ENCODE measurements around the gene EXOC6B. TPM values are rescaled to one million over a fixed set of nuclear protein-coding genes. Genes with fewer than 3 reads are reported as not detected.

EXOC6B gene
- total and polyA plus RNA-seq, 10 of the 15 experiments (the other 5 are each of a cell fraction or from before 2014, with no cell fraction given) = 0.23 to 2.2 (median 1.2) TPM

DNA sequence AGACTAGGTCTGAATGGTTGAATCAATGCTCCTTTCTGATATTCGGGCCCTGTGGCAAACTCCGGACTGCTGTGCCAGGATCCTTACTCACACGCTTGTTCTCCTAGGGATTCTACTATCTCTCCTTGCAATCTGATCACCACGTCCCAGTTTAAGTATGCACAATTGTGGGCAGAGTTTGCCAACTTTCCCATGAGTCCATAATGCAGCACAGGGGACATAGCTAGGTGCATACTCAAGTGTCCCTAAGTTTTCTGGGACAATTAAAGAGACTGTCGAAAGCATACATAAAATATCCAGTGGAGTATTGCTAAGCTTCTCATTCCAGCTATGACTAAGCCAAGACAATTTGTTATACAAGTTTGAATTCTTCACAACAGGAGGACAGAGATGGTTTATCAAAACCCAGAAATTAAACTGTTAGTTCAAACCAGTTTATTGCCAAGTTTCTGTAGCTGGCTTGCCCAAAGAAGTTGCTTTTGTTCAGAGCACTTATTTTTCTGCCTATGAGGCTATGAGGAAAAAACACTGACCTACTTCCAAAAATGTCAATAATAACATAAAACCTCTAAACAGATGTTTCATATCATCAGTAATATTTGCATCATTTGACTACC, 136.1 kb downstream of the EXOC6B start:
- FAIRE-seq = no peak
- RAD21 ChIA-PET (ENCODE audit: unreplicated experiment) = no interaction called here

More for the DNA sequence above, 136.1 kb downstream of the EXOC6B start:
- no peaks in the 10 kb centered on the region for H3K4me1 ChIP-seq (ENCODE audit: control insufficient read depth, insufficient read depth, low read length)
- no peak overlapping the region for H2AFZ ChIP-seq (ENCODE audit: control insufficient read depth, low read depth, low read length)
- CTCF ChIA-PET = interaction anchor here (1.2 kb wide), 1 partner anchor 52 kb away, joined by 3 read pairs; no protein-coding TSS in a partner anchor
- H3K9ac ChIP-seq (ENCODE audit: control insufficient read depth, insufficient read depth, low read length) = no peak overlapping the region
- H3K27ac ChIP-seq (ENCODE audit: control insufficient read depth, insufficient read depth) = no peak overlapping the region
- 75% methylated on average over 5 of the region's 5 CpGs for WGBS (ENCODE audit: insufficient coverage, insufficient replicate concordance, low lambda C conversion rate, missing lambda C conversion rate)
- intact Hi-C loops (cut with micrococcal nuclease; ENCODE audit: unreplicated experiment) (no loop called here), in situ Hi-C loops (cut with MboI) (no loop called here)
- H3K36me3 ChIP-seq (ENCODE audit: control insufficient read depth in 2 of 2, insufficient read depth in 2 of 2, low read length in 1 of 2) = no peaks in the 10 kb centered on the region
- ATAC-seq (no peak), DNase-seq (ENCODE audit: low read depth, low spot score) (no peak)
- no peaks in the 10 kb centered on the region for H3K27me3 ChIP-seq (replicated peaks in 1 of 2; ENCODE audit: control insufficient read depth in 2 of 2, insufficient read depth in 2 of 2, low read length in 1 of 2)
- H3K79me2 ChIP-seq (ENCODE audit: control insufficient read depth, insufficient read depth, low read length) = no peaks in the 10 kb centered on the region
- no peak for TF ChIP-seq HCFC1 (IDR thresholded peaks at IDR 0.05; ENCODE audit: low read length)
- TF ChIP-seq, protein P1, sequence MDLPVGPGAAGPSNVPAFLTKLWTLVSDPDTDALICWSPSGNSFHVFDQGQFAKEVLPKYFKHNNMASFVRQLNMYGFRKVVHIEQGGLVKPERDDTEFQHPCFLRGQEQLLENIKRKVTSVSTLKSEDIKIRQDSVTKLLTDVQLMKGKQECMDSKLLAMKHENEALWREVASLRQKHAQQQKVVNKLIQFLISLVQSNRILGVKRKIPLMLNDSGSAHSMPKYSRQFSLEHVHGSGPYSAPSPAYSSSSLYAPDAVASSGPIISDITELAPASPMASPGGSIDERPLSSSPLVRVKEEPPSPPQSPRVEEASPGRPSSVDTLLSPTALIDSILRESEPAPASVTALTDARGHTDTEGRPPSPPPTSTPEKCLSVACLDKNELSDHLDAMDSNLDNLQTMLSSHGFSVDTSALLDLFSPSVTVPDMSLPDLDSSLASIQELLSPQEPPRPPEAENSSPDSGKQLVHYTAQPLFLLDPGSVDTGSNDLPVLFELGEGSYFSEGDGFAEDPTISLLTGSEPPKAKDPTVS (IDR thresholded peaks at IDR 0.05; ENCODE audit: low read depth, low read length) = no peak
- TF ChIP-seq SMAD5 (IDR thresholded peaks at IDR 0.05; ENCODE audit: low read depth) = no peak
- no peak for TF ChIP-seq POLR2AphosphoS2 (IDR thresholded peaks at IDR 0.05; ENCODE audit: low read depth, low read length)
- TF ChIP-seq PAX8 (IDR thresholded peaks at IDR 0.05) = no peak
- TF ChIP-seq GABPA (IDR thresholded peaks at IDR 0.05; ENCODE audit: low read depth) = no peak
- no peak for TF ChIP-seq SPI1 (IDR thresholded peaks at IDR 0.05; ENCODE audit: borderline replicate concordance, insufficient read depth, low read depth, low read length)
- TF ChIP-seq KDM1A (IDR thresholded peaks at IDR 0.05; ENCODE audit: borderline replicate concordance) = no peak
- TF ChIP-seq WRNIP1 (IDR thresholded peaks at IDR 0.05; ENCODE audit: borderline replicate concordance, low read depth, low read length) = no peak
- no peak for TF ChIP-seq FOXK2 (IDR thresholded peaks at IDR 0.05)
- TF ChIP-seq, protein P2, sequence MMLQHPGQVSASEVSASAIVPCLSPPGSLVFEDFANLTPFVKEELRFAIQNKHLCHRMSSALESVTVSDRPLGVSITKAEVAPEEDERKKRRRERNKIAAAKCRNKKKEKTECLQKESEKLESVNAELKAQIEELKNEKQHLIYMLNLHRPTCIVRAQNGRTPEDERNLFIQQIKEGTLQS (IDR thresholded peaks at IDR 0.05; ENCODE audit: borderline replicate concordance, extremely low read depth, low read depth, low read length) = no peak
- no peak for TF ChIP-seq MXI1 (IDR thresholded peaks at IDR 0.05; ENCODE audit: low read depth, low read length)
- no peak for TF ChIP-seq STAT3 (IDR thresholded peaks at IDR 0.05; ENCODE audit: low read depth, low read length)
- TF ChIP-seq ZZZ3 (IDR thresholded peaks at IDR 0.05; ENCODE audit: control insufficient read depth, insufficient read length, low read depth) = no peak
- SMC1A ChIA-PET (ENCODE audit: uncharacterized antibody, unreplicated experiment) = no interaction called here
- no peaks in the 10 kb centered on the region for H4K20me1 ChIP-seq (ENCODE audit: control insufficient read depth, insufficient read depth)
- POLR2A ChIA-PET = no interaction called here
- H3K4me3 ChIP-seq = no peak overlapping the region
- H3K4me2 ChIP-seq (ENCODE audit: control insufficient read depth, insufficient read depth) = no peak overlapping the region
- no TSS peak for BruUV-seq (replicated peaks)
- no peaks in the 10 kb centered on the region for H3K9me3 ChIP-seq (replicated peaks; ENCODE audit: control insufficient read depth, insufficient read depth, low read length)

Measured in GM12878 (cell line).